K562 treated with DMSO at 1 percent for 48 hours (cell line): ENCODE results near the gene CHCHD3. TPM values are rescaled to one million over a fixed set of nuclear protein-coding genes. Genes with fewer than 3 reads are reported as not detected.

Source experiments
- total RNA-seq: library from RNA; unstranded; fragments of 300-600 nt; gene quantifications from 2 replicates; pipeline ENCODE4 v1.2.3, GENCODE V29; 2022; ENCODE audit warnings: low replicate concordance; ENCODE audit errors: extremely low read depth

CHCHD3 gene
- total RNA-seq = not detected in 2 replicates

DNA sequence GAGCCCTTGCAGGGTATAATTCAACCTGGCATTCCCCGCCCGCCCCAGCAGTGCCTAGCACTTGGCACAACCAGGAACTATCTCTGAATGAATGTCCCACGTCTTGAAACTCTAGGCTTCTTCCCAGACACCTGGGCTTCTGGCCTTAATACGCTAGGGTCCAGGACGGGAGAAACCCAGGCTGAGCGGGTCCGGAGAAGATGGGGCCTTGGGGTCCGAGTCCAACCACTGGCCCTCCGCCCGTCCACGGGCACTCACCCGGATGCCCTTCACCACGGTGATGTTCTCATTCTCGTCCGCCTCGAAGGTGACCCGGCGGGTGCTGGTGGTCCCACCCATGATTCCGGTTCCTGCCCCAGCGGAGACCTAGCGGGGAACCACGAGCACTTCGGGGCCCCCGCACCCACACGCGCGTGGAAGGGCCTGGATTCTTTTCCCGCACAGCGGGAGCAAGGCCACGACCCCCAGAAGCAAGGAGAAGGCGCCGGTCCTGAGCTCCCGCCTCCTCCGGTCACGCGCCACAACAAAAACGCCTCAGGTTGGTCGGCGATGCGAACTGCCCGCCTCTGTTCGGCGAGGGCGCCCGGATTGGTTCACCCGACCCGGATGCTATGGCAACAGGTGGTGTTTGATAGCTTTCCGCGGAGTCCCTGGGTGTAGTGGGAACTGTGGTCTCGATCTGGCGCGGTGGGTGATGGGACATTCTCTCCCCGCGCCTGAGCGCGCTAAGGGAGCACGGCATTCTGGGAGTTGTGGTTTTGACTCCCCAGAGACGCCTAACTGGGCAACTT is at the start of gene CHCHD3:
Gene CHCHD3 (minus strand): TSS at position 492 of the 791 bp plus-strand sequence. CDS start 153 bp downstream, at position 339.

Other genes starting within 250 kb of the CHCHD3 start
- not detected in 2 replicates for gene EXOC4, start 171.0 kb upstream of the CHCHD3 start, total RNA-seq